ENCODE measurements around the gene CYB561D1. TPM values are rescaled to one million over a fixed set of nuclear protein-coding genes. Genes with fewer than 3 reads are reported as not detected.
A peak's percentile ranks its signal among the peaks of the same experiment; 100 is the strongest.

The CYB561D1 gene
- total and polyA plus RNA-seq, 10 of the 15 experiments (the other 5 are each of a cell fraction or from before 2014, with no cell fraction given) = 0.68 to 9.0 (median 3.3) TPM

DNA sequence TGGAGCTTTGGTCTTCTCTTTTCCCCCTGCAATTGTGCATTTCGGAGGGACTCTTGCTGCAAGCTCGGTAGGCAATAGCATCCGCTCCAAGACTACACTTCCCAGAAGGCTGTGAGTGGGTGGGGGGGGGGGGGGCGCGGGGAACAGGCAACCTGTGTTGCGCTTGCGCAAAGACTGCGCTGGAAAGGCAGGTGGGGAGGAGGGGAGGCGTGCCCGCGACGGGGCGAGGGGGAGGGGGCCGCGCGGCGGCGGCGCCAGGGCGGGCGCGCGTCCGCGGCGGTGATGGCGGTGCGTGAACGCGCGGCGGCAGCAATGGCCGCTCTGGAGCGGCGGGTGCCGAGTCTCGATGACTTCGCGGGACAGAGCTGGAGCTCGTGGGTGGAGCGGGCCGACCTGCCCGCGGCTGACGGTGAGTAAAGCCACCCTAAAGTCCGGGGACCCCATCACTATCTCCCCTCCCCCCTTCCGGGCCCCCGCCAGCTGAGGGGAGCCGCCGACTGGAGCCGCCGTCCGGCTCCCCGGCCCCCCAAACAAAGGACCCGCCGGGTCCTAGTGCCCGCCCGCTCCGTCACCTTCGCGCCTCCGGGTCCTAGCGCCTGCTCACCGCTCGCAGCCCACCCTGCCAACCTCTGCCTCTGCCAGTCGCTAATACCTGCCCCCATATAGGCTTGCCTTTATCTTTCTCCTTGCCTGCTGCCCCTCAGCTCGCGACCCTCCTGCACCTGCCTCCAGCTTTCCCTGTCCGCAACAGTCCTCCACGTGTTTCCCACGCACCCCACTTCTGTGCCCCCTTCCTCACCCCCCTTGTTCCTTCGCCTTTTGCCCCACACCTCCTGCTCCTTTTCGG lies 10.0 kb upstream of the CYB561D1 start, which contains the start of gene ATXN7L2 (continued):
- TF ChIP-seq NFIC (IDR thresholded peaks at IDR 0.05; ENCODE audit: low read depth, low read length) = no peak
- TF ChIP-seq, protein P1, sequence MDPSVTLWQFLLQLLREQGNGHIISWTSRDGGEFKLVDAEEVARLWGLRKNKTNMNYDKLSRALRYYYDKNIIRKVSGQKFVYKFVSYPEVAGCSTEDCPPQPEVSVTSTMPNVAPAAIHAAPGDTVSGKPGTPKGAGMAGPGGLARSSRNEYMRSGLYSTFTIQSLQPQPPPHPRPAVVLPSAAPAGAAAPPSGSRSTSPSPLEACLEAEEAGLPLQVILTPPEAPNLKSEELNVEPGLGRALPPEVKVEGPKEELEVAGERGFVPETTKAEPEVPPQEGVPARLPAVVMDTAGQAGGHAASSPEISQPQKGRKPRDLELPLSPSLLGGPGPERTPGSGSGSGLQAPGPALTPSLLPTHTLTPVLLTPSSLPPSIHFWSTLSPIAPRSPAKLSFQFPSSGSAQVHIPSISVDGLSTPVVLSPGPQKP (IDR thresholded peaks at IDR 0.05; ENCODE audit: low read depth, low read length) = no peak
- no peak for TF ChIP-seq JUNB (IDR thresholded peaks at IDR 0.05)
- TF ChIP-seq CHD4 (IDR thresholded peaks at IDR 0.05) = no peak
- no peak for TF ChIP-seq HDAC6 (IDR thresholded peaks at IDR 0.05; ENCODE audit: unreplicated experiment)
- no peak for TF ChIP-seq KAT2A (conservative IDR thresholded peaks at IDR 0.05; ENCODE audit: control insufficient read depth, low read depth, low read length)
- TF ChIP-seq NRF1 (conservative IDR thresholded peaks at IDR 0.05; ENCODE audit: low read depth, low read length) = peak; percentile 56
- TF ChIP-seq, protein P2, sequence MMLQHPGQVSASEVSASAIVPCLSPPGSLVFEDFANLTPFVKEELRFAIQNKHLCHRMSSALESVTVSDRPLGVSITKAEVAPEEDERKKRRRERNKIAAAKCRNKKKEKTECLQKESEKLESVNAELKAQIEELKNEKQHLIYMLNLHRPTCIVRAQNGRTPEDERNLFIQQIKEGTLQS (IDR thresholded peaks at IDR 0.05; ENCODE audit: borderline replicate concordance, extremely low read depth, low read depth, low read length) = no peak
- TF ChIP-seq, protein P3, sequence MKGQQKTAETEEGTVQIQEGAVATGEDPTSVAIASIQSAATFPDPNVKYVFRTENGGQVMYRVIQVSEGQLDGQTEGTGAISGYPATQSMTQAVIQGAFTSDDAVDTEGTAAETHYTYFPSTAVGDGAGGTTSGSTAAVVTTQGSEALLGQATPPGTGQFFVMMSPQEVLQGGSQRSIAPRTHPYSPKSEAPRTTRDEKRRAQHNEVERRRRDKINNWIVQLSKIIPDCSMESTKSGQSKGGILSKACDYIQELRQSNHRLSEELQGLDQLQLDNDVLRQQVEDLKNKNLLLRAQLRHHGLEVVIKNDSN (IDR thresholded peaks at IDR 0.05; ENCODE audit: borderline replicate concordance, extremely low read length, insufficient read depth, low read depth, low read length) = no peak
- no peak for TF ChIP-seq NFYA (IDR thresholded peaks at IDR 0.05; ENCODE audit: borderline replicate concordance, low read depth, low read length)
- 0 out of 2 replicates have a peak, but pooled peaks have one; percentile 56 for TF ChIP-seq ZSCAN29 (IDR thresholded peaks at IDR 0.05)
- TF ChIP-seq SRF (IDR thresholded peaks at IDR 0.05; ENCODE audit: low read depth in 2 of 2, low read length in 2 of 2) = no peak
- TF ChIP-seq SMARCA5 (IDR thresholded peaks at IDR 0.05) = peak; percentile 72; the same call in 1 of the 2 replicates
- peak; percentile 33; the same call in 1 of the 2 replicates for TF ChIP-seq TCF12 (IDR thresholded peaks at IDR 0.05; ENCODE audit: low read depth, low read length)
- no peak for TF ChIP-seq JUND (IDR thresholded peaks at IDR 0.05; ENCODE audit: low read depth, low read length)
- TF ChIP-seq POU2F2 (IDR thresholded peaks at IDR 0.05; ENCODE audit: borderline replicate concordance, low read depth, low read length) = peak; percentile 55; the same call in 2 of the 3 replicates
- peak; percentile 42 for TF ChIP-seq RELA (IDR thresholded peaks at IDR 0.05; ENCODE audit: borderline replicate concordance, partially characterized antibody)
